Fibroblast of skin of left quadriceps (primary cell): Measurements from ENCODE around the gene PTGIS.

Source experiments
- DNase-seq, 2 experiments: peaks; one replicate each; pipeline ENCODE4 v3.0.0-alpha.2; 2013; ENCODE audit warnings: low read depth in 2 of 2

The PTGIS gene

GRCh38 chr20:49595811-49596561 is 28.0 kb upstream of the PTGIS start:
- no peak for DNase-seq

GRCh38 chr20:49595346-49595745 is 27.4 kb upstream of the PTGIS start:
- no peak for DNase-seq

DNA sequence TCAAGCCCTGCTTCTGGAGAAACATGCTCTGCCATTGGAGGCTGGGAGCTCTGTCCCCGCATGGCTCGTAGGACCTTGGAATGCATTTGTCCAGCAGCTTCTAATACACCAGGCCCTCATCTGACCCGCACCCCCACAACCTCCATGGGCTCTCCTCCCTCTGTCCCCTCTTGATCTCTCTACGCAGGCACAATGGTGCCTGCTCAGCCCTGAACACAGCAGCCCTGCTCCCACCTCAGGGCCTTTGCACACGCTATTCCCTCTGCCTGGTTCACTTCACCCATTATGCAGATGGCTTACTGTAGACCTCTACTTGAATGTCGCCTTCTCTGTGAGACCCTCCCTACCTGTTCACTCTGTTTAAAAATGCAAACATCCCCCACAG is 27.0 kb upstream of the PTGIS start:
- no peak for DNase-seq

GRCh38 chr20:49594143-49594930 is 26.4 kb upstream of the PTGIS start:
- peak; percentile 70 to 73 for DNase-seq

DNA sequence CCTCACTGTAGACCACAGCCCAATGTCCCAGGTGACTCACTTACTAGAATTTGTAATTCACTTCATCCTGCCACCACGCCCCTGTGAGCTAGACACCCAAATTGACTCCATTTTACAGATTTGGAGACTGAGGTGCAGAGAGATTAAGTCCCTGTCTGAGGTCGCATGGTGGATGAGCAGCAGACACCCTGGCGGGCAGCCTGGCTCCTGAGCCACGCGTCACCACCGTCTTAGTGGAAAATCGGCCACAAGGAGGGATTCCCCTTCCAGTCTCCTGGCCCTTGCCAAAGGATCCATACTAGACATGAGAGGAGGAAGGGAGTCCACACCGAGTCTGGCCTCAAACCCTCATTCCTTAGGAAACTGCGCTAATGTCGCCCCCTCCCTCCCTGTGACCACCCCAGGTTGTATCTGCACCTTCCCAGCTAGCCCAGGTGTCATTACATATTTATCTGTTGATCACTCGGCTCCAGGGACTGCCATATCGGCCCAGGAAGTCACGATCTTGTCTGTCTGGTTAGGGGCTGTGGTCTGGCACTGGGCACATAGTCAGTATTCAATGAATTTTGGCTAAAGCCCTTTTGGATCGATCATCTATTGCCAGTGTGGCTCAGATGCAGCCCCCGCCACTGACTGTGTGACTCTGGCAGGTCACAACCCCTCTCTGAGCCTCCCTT is 25.7 kb upstream of the PTGIS start:
- no peak for DNase-seq

DNA sequence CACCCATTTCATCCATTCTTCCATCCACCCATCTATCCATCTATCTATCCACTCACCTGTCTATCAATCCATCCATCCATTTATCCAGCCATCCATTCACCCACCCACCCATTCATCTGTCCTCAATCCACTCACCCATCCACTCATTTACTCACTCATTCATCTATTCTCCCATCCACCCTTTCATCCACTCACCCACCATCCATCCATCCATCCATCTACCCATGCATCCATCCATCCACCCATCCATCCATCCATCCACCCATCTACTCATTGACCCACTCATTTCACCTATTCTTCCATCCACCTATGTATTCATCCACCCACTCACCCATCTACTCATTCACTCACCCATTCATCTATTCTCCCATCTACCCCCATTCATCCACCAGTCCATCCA is 24.2 kb upstream of the PTGIS start:
- DNase-seq, result no peak

DNA sequence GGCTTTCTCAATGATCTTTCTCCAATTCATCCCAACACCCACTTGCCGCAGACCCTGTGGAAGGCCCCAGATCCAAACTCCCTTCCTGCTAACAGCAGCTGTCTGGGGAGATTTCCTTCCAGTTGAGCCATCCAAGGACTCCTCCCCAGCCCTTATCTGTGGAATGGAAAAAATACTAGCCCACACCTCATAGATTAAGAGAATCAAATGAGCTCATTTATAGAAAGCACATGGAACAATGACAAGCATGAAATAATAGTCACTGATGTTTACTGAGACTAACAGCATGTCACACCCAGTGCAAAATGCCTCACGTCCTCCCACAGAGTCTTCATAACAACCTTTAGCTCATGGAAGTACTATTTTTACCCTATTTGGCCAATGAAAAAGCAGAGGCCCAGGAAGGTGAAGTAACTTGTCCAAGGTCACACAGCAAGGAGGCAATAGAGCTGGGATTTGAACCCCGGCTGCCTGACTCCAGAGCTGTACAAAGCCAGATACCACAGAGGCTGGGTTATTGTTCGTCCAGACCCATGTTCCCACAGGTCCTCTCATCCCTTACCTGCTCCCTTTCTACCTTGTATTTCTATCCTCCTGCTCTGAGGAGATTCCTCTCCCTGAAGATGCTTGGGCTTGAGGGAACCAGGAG is 23.4 kb upstream of the PTGIS start:
- DNase-seq, result no peak

GRCh38 chr20:49590163-49591017 is 22.5 kb upstream of the PTGIS start:
- DNase-seq, result no peak

- DNase-seq, result no peak
These were observed 21.8 kb upstream of the PTGIS start for GRCh38 chr20:49589747-49590146.

- peak; percentile 69 to 71 for DNase-seq
These were observed 19.2 kb upstream of the PTGIS start for GRCh38 chr20:49587111-49587570.

GRCh38 chr20:49585585-49586245 is 17.8 kb upstream of the PTGIS start:
- DNase-seq, result no peak

DNA sequence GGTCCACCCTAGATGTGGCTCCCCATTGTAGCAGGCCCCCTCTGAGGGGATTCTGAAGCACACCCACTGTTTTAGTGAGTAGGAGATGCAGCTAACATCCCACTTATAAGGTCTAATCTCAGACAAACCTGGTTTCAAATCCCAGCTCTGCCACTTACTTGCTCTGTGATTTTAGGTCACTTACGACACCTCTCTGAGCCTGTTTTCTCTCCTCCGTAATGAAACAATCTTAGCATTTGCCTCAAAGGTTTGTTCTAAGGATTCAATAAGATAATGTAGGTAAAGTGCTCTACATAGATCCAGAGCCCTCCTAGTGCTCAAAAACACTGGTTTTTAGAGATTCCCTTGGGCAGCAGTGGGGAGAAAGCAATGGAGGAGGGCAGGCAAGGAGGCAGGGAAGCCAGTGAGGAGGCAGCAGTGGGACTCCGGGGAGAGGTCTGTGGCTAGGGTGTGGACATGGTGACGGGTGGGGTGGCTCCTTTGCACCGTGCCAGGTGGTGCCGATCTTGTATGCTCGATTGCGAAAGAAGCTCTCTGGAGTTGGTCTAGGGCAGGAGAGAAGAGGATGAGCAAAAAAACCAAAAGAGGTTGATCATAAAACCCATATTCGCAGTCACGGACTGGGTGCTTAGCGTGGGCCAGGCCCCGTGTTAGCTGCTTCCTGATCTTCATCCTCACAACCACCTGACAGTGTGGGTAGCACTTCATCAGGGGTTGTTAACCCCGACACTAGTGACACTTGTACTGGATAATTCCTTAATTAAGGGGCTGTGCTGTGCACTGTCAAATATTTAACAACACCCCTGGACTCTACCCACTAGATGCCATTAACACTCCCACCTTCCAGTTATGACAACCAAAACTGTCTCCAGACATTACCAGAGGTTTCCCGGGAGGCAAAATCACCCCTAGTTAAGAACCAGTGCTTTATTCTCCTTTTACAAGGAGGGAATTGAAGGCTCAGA is 16.8 kb upstream of the PTGIS start:
- DNase-seq, result no peak

- no peak for DNase-seq
These were observed 15.9 kb upstream of the PTGIS start for GRCh38 chr20:49583669-49584417.

DNA sequence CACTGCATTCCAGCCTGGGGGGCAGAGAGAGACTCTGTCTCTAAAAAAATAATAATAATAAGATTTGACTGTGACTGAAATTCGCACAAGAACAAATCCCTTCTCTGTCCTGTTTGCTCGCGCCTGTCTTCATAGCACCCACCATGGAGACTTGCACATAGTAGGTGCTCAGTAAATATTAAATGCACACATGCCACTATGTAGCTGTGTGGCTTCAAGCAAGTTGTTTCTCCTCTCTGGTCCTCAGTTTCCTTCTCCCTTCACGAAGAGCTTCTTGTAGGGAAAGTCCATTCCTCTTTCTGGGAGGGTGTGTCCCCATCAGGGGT is 15.4 kb upstream of the PTGIS start:
- no peak for DNase-seq

- no peak for DNase-seq
These were observed 14.7 kb upstream of the PTGIS start for GRCh38 chr20:49582413-49583334.

GRCh38 chr20:49581482-49581881 is 13.5 kb upstream of the PTGIS start:
- no peak for DNase-seq

DNA sequence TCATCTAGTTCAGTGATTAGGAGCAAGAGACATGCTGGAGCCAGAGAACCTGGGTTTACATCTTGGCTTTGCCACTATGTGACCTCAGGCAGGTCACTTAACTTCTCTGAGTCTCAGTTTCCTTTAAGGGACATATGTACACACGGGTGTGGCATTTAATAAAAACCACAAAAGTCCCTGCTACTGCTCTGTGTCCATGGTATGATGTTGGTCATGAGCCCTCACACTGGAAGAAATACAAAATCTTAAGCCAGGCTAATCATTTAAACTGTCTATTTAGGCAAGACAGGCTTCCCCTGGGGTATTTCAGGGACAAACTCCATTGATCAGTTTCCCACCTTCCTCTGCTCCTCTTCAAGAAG is 12.9 kb upstream of the PTGIS start:
- no peak for DNase-seq
